ENCODE results near the gene MCTP1. TPM values are rescaled to one million over a fixed set of nuclear protein-coding genes. Genes with fewer than 3 reads are reported as not detected.
A peak's percentile ranks its signal among the peaks of the same experiment; 100 is the strongest.

MCTP1 gene
- total and polyA plus RNA-seq, 2 of the 8 experiments (the other 6 are each of a cell fraction or from before 2014, with no cell fraction given): 0.56 to 3.4 TPM

- no peak overlapping the region for H3K27ac ChIP-seq (ENCODE audit: low read depth, low read length)
- no peak overlapping the region for H4K8ac ChIP-seq (ENCODE audit: extremely low read depth, insufficient read depth, low read length)
- H3K4me3 ChIP-seq (ENCODE audit: extremely low read depth in 1 of 4, insufficient read depth in 2 of 4, low read depth in 3 of 4, low read length in 4 of 4): no peak overlapping the region
- ChIA-PET POLR2A (ENCODE audit: partially characterized antibody) (no interaction called here), CTCF (ENCODE audit: partially characterized antibody) (interaction anchor here (0.6 to 0.9 kb wide), 2 partner anchors 101 to 558 kb away, joined by 3 read pairs; no protein-coding TSS in a partner anchor)
- no peak overlapping the region for H3K56ac ChIP-seq (replicated peaks; ENCODE audit: insufficient read length, low read depth, low read length)
- TF ChIP-seq HDAC6 (IDR thresholded peaks at IDR 0.05; ENCODE audit: low read depth, low read length): no peak
- no peak for TF ChIP-seq SIN3A (conservative IDR thresholded peaks at IDR 0.05 in 1 of 2, IDR thresholded peaks at IDR 0.05 in 1 of 2; ENCODE audit: low read depth in 1 of 2, low read length in 2 of 2)
- no peak for TF ChIP-seq ZNF274 (IDR thresholded peaks at IDR 0.05; ENCODE audit: borderline replicate concordance, extremely low read depth, low read length)
- no peak for TF ChIP-seq POLR2A (IDR thresholded peaks at IDR 0.05; ENCODE audit: control extremely low read depth in 1 of 2, low read depth in 2 of 2, low read length in 2 of 2)
- no peaks in the 10 kb centered on the region for H3K79me1 ChIP-seq (ENCODE audit: low read depth, low read length)
- no peak overlapping the region for H2BK5ac ChIP-seq (ENCODE audit: low read depth, low read length)
- no peak overlapping the region for H4K5ac ChIP-seq (ENCODE audit: insufficient read length, low read depth, low read length)
- FAIRE-seq (no peak), DNase-seq (ENCODE audit: low read depth in 1 of 2, low spot score in 2 of 2) (no peak)
- H3K79me2 ChIP-seq (ENCODE audit: control insufficient read depth in 1 of 2, insufficient read depth in 2 of 2, low read length in 2 of 2): no peaks in the 10 kb centered on the region
- H2BK12ac ChIP-seq (ENCODE audit: low read depth, low read length): no peak overlapping the region
- H3K4me2 ChIP-seq (ENCODE audit: insufficient read depth in 1 of 2, low read depth in 2 of 2, low read length in 2 of 2): no peak overlapping the region
- no peaks in the 10 kb centered on the region for H3K23me2 ChIP-seq (ENCODE audit: low read depth, low read length)
- no peak overlapping the region for H2AK5ac ChIP-seq (ENCODE audit: low read depth, low read length)
- H2BK15ac ChIP-seq (ENCODE audit: low read length): no peak overlapping the region
- no peaks in the 10 kb centered on the region for H3K27me3 ChIP-seq (replicated peaks in 1 of 4; ENCODE audit: control insufficient read depth in 3 of 4, extremely low read depth in 1 of 4, insufficient read depth in 3 of 4, low read length in 3 of 4)
- no peak overlapping the region for H2BK120ac ChIP-seq (replicated peaks; ENCODE audit: low read depth, low read length)
- peak overlapping the region; percentile 1; the same call in 1 of the 2 replicates for H2AFZ ChIP-seq (ENCODE audit: low read length)
- no peak overlapping the region for H3K18ac ChIP-seq (ENCODE audit: extremely low read depth, low read length)
- no peaks in the 10 kb centered on the region for H3K9me3 ChIP-seq (ENCODE audit: insufficient read depth in 2 of 2, low read depth in 1 of 2, low read length in 1 of 2)
- H3K9ac ChIP-seq (replicated peaks in 1 of 4; ENCODE audit: extremely low read depth in 1 of 4, low read depth in 3 of 4, low read length in 3 of 4): no peak overlapping the region
- no peak overlapping the region for H3K14ac ChIP-seq (ENCODE audit: insufficient read length)
- no peak overlapping the region for H3K4ac ChIP-seq (replicated peaks; ENCODE audit: insufficient read length, low read depth, low read length)
- H3K4me1 ChIP-seq (replicated peaks in 1 of 4; ENCODE audit: control insufficient read depth in 3 of 4, insufficient read depth in 4 of 4, low read length in 3 of 4): no peaks in the 10 kb centered on the region
- H2BK20ac ChIP-seq (ENCODE audit: low read length): no peak overlapping the region
- H4K91ac ChIP-seq (replicated peaks; ENCODE audit: insufficient read length, low read length): no peak overlapping the region
- H3K23ac ChIP-seq (ENCODE audit: insufficient read length): no peak overlapping the region
- no peaks in the 10 kb centered on the region for H3K36me3 ChIP-seq (ENCODE audit: control insufficient read depth in 2 of 4, insufficient read depth in 4 of 4, low read length in 3 of 4)
- H4K20me1 ChIP-seq (replicated peaks in 1 of 2; ENCODE audit: control insufficient read depth in 1 of 2, insufficient read depth in 2 of 2, low read length in 2 of 2): no peaks in the 10 kb centered on the region
- 100% methylated on average over 2 of the region's 2 CpGs; no CpG with 5 or more reads in 1 of the 2 experiments for WGBS, 2 experiments (ENCODE audit: extremely low coverage in 1 of 2, insufficient coverage in 1 of 2, insufficient read length in 1 of 2, insufficient replicate concordance in 2 of 2, low coverage in 1 of 2, low lambda C conversion rate in 2 of 2, missing lambda C conversion rate in 1 of 2)
Measured at GRCh38 chr5:95070453-95070852, 214.4 kb downstream of the MCTP1 start.

All from H1 (cell line).